ENCODE results near the gene SPRED1. TPM values are rescaled to one million over a fixed set of nuclear protein-coding genes. Genes with fewer than 3 reads are reported as not detected.

SPRED1 gene
- total and polyA plus RNA-seq, 10 of the 15 experiments (the other 5 are each of a cell fraction or from before 2014, with no cell fraction given) = 0.08 to 2.6 (median 0.22) TPM

GRCh38 chr15:38208779-38209178, 43.9 kb upstream of the SPRED1 start:
- H3K27ac ChIP-seq (ENCODE audit: control insufficient read depth, insufficient read depth) = no peak overlapping the region
- DNase-seq (ENCODE audit: low read depth, low spot score) = no peak
- no peak overlapping the region for H2AFZ ChIP-seq (ENCODE audit: control insufficient read depth, low read depth, low read length)
- H4K20me1 ChIP-seq (ENCODE audit: control insufficient read depth, insufficient read depth) = no peaks in the 10 kb centered on the region
- H3K27me3 ChIP-seq (replicated peaks in 1 of 2; ENCODE audit: control insufficient read depth in 2 of 2, insufficient read depth in 2 of 2, low read length in 1 of 2) = no peaks in the 10 kb centered on the region
- ChIA-PET CTCF (no interaction called here), RAD21 (ENCODE audit: unreplicated experiment) (no interaction called here), POLR2A (no interaction called here), SMC1A (ENCODE audit: uncharacterized antibody, unreplicated experiment) (interaction anchor here (1.0 kb wide), 1 partner anchor 82 kb away, joined by 3 read pairs; no protein-coding TSS in a partner anchor)
- FAIRE-seq = no peak
- no peak overlapping the region for H3K4me3 ChIP-seq
- no TSS peak for BruUV-seq (replicated peaks)
- no peak overlapping the region for H3K9ac ChIP-seq (ENCODE audit: control insufficient read depth, insufficient read depth, low read length)
- intact Hi-C loops (cut with micrococcal nuclease; ENCODE audit: unreplicated experiment) (no loop called here), in situ Hi-C loops (cut with MboI) (no loop called here)
- ATAC-seq = no peak
- no peaks in the 10 kb centered on the region for H3K9me3 ChIP-seq (replicated peaks; ENCODE audit: control insufficient read depth, insufficient read depth, low read length)
- no peaks in the 10 kb centered on the region for H3K4me1 ChIP-seq (ENCODE audit: control insufficient read depth, insufficient read depth, low read length)
- no peaks in the 10 kb centered on the region for H3K79me2 ChIP-seq (ENCODE audit: control insufficient read depth, insufficient read depth, low read length)
- no peak overlapping the region for H3K4me2 ChIP-seq (ENCODE audit: control insufficient read depth, insufficient read depth)
- 0% methylated on average over 2 of the region's 2 CpGs for WGBS (ENCODE audit: insufficient coverage, insufficient replicate concordance, low lambda C conversion rate, missing lambda C conversion rate)
- no peaks in the 10 kb centered on the region for H3K36me3 ChIP-seq (ENCODE audit: control insufficient read depth in 2 of 2, insufficient read depth in 2 of 2, low read length in 1 of 2)
- no peak for TF ChIP-seq PKNOX1 (IDR thresholded peaks at IDR 0.05)
- TF ChIP-seq E2F8 (IDR thresholded peaks at IDR 0.05; ENCODE audit: low read depth, partially characterized antibody) = no peak
- TF ChIP-seq JUND (IDR thresholded peaks at IDR 0.05; ENCODE audit: low read depth, low read length) = no peak
- no peak for TF ChIP-seq MAX (IDR thresholded peaks at IDR 0.05; ENCODE audit: low read depth, low read length)
- no peak for TF ChIP-seq SUZ12 (IDR thresholded peaks at IDR 0.05; ENCODE audit: unreplicated experiment)
- TF ChIP-seq NFXL1 (IDR thresholded peaks at IDR 0.05; ENCODE audit: borderline replicate concordance) = no peak
- no peak for TF ChIP-seq SIX5 (IDR thresholded peaks at IDR 0.05; ENCODE audit: low read depth, low read length, severe bottlenecking)
- TF ChIP-seq HSF1 (IDR thresholded peaks at IDR 0.05; ENCODE audit: low read depth, low read length) = no peak
- TF ChIP-seq LARP7 (IDR thresholded peaks at IDR 0.05) = no peak
